ENCODE results near the gene MAPK9. TPM values are rescaled to one million over a fixed set of nuclear protein-coding genes. Genes with fewer than 3 reads are reported as not detected.
A peak's percentile ranks its signal among the peaks of the same experiment; 100 is the strongest.

MAPK9 gene
- total RNA-seq, 1 donor from 2014 or later = 34.4 TPM

GRCh38 chr5:180207593-180207992 is 84.3 kb downstream of the MAPK9 start:
- Mint-ChIP-seq H3K36me3 (no peaks in the 10 kb centered on the region), H3K27me3 (peaks cover 21% of the 10 kb centered on the region), H3K4me3 (peak overlapping the region; percentile 81), H3K27ac (no peak overlapping the region), H3K4me1 (ENCODE audit: unreplicated experiment) (peaks cover 7% of the 10 kb centered on the region), H3K9me3 (no peaks in the 10 kb centered on the region)
- no peak for TF ChIP-seq CTCF (conservative IDR thresholded peaks at IDR 0.05)
- no peak for DNase-seq (ENCODE audit: extremely low spot score, unreplicated experiment)

GRCh38 chr5:180206993-180207392 is 84.9 kb downstream of the MAPK9 start:
- Mint-ChIP-seq H3K27me3 (peaks cover 21% of the 10 kb centered on the region), H3K36me3 (no peaks in the 10 kb centered on the region), H3K4me3 (peak overlapping the region; percentile 81), H3K4me1 (ENCODE audit: unreplicated experiment) (peaks cover 7% of the 10 kb centered on the region), H3K9me3 (no peaks in the 10 kb centered on the region), H3K27ac (no peak overlapping the region)
- no peak for TF ChIP-seq CTCF (conservative IDR thresholded peaks at IDR 0.05)
- no peak for DNase-seq (ENCODE audit: extremely low spot score, unreplicated experiment)

- DNase-seq (ENCODE audit: extremely low spot score, unreplicated experiment) = no peak
- Mint-ChIP-seq H3K4me3 (no peak overlapping the region), H3K27me3 (peaks cover 21% of the 10 kb centered on the region), H3K36me3 (no peaks in the 10 kb centered on the region), H3K4me1 (ENCODE audit: unreplicated experiment) (peaks cover 7% of the 10 kb centered on the region), H3K9me3 (no peaks in the 10 kb centered on the region), H3K27ac (no peak overlapping the region)
- TF ChIP-seq CTCF (conservative IDR thresholded peaks at IDR 0.05) = no peak
Measured at GRCh38 chr5:180205916-180206315, 86.0 kb downstream of the MAPK9 start.

GRCh38 chr5:180204276-180204819 is 87.5 kb downstream of the MAPK9 start:
- no peak overlapping the region for H3K27ac Mint-ChIP-seq
- peaks cover 17% of the 10 kb centered on the region for H3K27me3 Mint-ChIP-seq
- H3K4me1 Mint-ChIP-seq (ENCODE audit: unreplicated experiment) = peaks cover 7% of the 10 kb centered on the region
- no peaks in the 10 kb centered on the region for H3K36me3 Mint-ChIP-seq
- no peaks in the 10 kb centered on the region for H3K9me3 Mint-ChIP-seq
- no peak for TF ChIP-seq CTCF (conservative IDR thresholded peaks at IDR 0.05)
- no peak overlapping the region for H3K4me3 Mint-ChIP-seq
- DNase-seq (ENCODE audit: extremely low spot score, unreplicated experiment) = no peak

- no peaks in the 10 kb centered on the region for H3K9me3 Mint-ChIP-seq
- no peak for DNase-seq (ENCODE audit: extremely low spot score, unreplicated experiment)
- H3K36me3 Mint-ChIP-seq = no peaks in the 10 kb centered on the region
- TF ChIP-seq CTCF (conservative IDR thresholded peaks at IDR 0.05) = no peak
- peaks cover 11% of the 10 kb centered on the region for H3K27me3 Mint-ChIP-seq
- H3K27ac Mint-ChIP-seq = no peak overlapping the region
- no peak overlapping the region for H3K4me3 Mint-ChIP-seq
- peaks cover 3% of the 10 kb centered on the region for H3K4me1 Mint-ChIP-seq (ENCODE audit: unreplicated experiment)
Measured at GRCh38 chr5:180202939-180203573, 88.8 kb downstream of the MAPK9 start.

Measured in type B pancreatic cell (in vitro differentiated cells).